CD4-positive, alpha-beta T cell treated with Interleukin-2 at 100 ng/mL for 4 hours (primary cell): ENCODE results near the gene STAT2.
"Not testable (repeated sequence)": the region's sequence is repeated elsewhere in the genome, so short reads cannot be mapped to it uniquely, and the experiment has no call there.

Experiments
- DNase-seq: peaks from one replicate; pipeline ENCODE4 v3.0.0-alpha.2; 2020; ENCODE audit warnings: low spot score

STAT2 gene

GRCh38 chr12:56326126-56326525, 33.8 kb downstream of the STAT2 start:
- no peak for DNase-seq

DNA sequence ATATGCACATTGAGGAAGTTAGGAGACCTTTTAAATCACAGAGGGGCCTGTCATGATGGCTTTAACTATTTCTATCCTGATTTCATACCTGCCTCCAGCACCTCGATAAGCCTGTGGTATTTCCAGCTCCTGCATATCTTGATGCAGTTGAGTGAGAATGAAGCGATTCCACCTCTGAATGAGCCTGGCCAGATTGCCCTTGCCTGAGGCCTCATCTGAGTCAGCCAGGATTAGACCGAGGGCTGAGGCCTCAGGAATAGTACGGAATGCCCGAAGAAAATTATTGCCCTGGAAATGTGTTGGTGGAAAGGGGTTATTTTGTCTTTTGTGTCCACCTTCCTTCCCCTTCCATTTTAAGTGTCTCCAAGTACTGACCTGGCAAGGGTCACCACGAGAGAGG, 35.7 kb downstream of the STAT2 start:
- no peak for DNase-seq

DNA sequence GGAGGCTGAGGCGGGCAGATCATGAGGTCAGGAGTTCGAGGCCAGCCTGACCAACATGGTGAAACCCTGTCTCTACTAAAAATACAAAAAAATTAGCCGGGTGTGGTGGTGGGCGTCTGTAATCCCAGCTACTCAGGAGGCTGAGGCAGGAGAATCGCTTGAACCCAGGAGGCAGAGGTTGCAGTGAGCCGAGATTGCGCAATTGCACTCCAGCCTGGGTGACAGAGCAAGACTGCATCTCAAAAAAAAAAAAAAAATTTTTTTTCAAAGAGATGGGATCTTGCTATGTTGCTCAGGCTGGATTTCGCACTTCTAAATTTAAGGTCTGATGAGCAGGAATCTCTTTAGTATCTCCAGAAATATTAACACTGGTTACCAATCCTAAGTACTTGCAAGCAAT, 38.3 kb downstream of the STAT2 start:
- not testable (repeated sequence) for DNase-seq

GRCh38 chr12:56321027-56321426, 38.9 kb downstream of the STAT2 start:
- DNase-seq = no peak

- DNase-seq = no peak
Observed at GRCh38 chr12:56317675-56318074, 42.2 kb downstream of the STAT2 start.

GRCh38 chr12:56315622-56316473, 44.1 kb downstream of the STAT2 start, which contains the start of gene CNPY2:
TSS of gene CNPY2 (minus strand) at chr12:56315988. CDS start at chr12:56315217, 771 bp downstream.
- peak; percentile 95 for DNase-seq

GRCh38 chr12:56315249-56315621, 44.7 kb downstream of the STAT2 start:
- no peak for DNase-seq

- DNase-seq = no peak
Observed at GRCh38 chr12:56311003-56311402, 48.9 kb downstream of the STAT2 start.

GRCh38 chr12:56308714-56309113, 51.2 kb downstream of the STAT2 start:
- DNase-seq = no peak

GRCh38 chr12:56307221-56307965, 52.5 kb downstream of the STAT2 start:
- no peak for DNase-seq

GRCh38 chr12:56304872-56305590, 54.9 kb downstream of the STAT2 start:
- DNase-seq = no peak

DNA sequence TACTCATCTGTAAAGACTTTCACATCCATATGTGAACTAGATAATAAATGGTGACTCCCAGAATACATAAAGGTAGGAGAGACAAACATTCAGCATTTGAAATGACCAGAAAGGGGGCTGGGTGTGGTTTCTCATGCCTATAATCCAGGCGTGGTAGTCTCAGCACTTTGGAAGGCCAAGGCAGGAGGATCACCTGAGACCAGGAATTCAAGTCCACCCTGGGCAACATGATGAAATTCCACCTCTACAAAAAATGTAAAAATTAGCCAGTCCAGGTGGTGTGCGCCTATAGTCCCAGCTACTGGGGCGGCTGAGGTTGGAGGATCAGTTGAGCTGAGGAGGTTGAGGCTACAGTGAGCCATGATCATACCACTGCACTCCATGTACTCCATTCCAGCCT, 55.6 kb downstream of the STAT2 start:
- no peak for DNase-seq

- DNase-seq = no peak
Observed at GRCh38 chr12:56300644-56301464, 59.1 kb downstream of the STAT2 start.

GRCh38 chr12:56299853-56300643, 59.9 kb downstream of the STAT2 start, which contains the start of gene CS:
TSS of gene CS (minus strand) at chr12:56300330. CDS start at chr12:56300201, 129 bp downstream.
- DNase-seq = peak; percentile 99

GRCh38 chr12:56299308-56299852, 60.5 kb downstream of the STAT2 start:
- peak; percentile 66 for DNase-seq

GRCh38 chr12:56298828-56299227, 61.1 kb downstream of the STAT2 start:
- DNase-seq = no peak

DNA sequence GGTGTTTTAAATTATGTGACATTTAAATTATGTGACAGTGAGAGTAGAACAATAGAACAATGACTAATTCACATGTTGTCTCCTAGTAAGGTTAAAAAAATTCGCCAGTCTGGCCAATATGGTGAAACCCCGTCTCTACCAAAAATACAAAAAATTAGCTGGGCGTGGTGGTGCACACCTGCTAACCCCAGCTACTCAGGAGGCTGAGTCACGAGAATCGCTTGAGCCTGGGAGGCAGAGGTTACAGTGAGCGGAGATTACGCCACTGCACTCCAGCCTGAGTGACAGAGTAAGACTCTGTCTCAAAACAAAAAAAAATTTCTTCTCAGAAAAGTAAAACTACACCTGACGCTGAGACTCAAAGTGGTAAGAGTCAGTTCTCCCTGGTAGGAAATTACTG, 62.5 kb downstream of the STAT2 start:
- DNase-seq = peak; percentile 14

- no peak for DNase-seq
Observed at GRCh38 chr12:56296295-56296694, 63.6 kb downstream of the STAT2 start.

DNA sequence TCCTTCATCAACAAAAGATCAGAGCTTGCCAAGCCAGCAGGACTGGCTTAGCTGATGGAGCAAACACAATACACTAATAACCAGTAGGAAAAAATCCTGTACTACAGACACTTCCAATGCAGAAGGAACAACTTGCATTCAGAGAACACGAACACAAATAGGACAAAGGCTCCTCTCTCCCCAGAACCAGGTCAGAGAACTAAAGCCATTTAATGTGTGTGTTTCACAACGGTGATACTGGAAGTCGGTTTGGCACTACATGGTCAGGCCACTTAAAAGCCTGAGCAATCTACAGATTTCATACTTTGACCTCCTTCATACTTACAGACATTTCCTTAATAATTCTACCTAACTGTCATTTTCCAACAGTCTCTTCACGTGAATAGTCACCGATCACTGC, 66.1 kb downstream of the STAT2 start:
- DNase-seq = no peak
